Measurements from ENCODE around the gene CLEC16A. TPM values are rescaled to one million over a fixed set of nuclear protein-coding genes. Genes with fewer than 3 reads are reported as not detected.

The CLEC16A gene
- total and polyA plus RNA-seq, 5 donors from 2014 or later, result 11.8 to 38.9 (median 12.3) TPM

DNA sequence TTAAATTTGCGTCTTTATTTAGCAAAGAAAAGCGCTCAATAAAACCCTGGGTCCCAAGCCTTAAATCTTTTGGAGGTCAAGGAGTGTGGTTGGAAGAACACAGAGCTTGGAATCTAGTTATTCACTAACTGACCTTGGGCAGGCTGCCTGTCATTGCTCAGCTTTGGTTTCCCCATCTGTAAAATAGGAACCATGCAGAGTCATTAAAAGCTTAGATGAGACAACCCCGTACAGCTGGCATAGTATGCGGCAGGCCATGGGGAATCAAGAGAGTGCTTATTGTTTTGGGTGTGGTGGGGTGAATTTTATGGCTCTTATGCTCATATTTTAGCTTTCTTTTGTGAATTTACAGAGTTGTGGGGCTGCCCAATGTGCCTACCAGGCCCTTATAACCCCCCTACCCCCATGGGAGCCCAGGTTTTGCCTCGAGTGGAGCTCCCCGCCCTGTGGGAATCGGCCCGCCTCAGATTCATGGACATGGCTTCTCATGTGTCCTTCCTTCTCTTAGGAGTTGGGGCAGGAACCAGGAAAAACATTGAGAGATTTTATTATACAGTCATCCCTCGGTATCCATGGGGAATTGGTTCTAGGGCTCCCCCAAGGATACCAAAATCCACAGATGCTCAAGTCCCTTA is 113.5 kb downstream of the CLEC16A start:
- Mint-ChIP-seq H3K27ac (no peak overlapping the region), H3K4me1 (peaks cover 0 to 18% (median 10%) of the 10 kb centered on the region in 4 donors), H3K36me3 (peaks cover 30% of the 10 kb centered on the region), H3K4me3 (no peak overlapping the region), H3K27me3 (no peaks in the 10 kb centered on the region), H3K9me3 (no peaks in the 10 kb centered on the region)
- ATAC-seq (ENCODE audit: low read depth in 2 of 2) (no peak), DNase-seq (no peak)
- Histone ChIP-seq H3K36me3 (ENCODE audit: control insufficient read depth, insufficient read depth, low read length) (peaks cover 22% of the 10 kb centered on the region), H3K9me3 (ENCODE audit: control insufficient read depth in 2 of 2, low read length in 2 of 2) (no peaks in the 10 kb centered on the region), H3K4me3 (ENCODE audit: low read depth, low read length) (no peak overlapping the region), H3K4me1 (ENCODE audit: control insufficient read depth, insufficient read depth, low read length, poor library complexity, severe bottlenecking) (no peaks in the 10 kb centered on the region), H3K27me3 (ENCODE audit: control insufficient read depth, insufficient read depth, low read length) (no peaks in the 10 kb centered on the region), H3K27ac (ENCODE audit: insufficient read depth, low read length, poor library complexity, severe bottlenecking) (no peak overlapping the region)

DNA sequence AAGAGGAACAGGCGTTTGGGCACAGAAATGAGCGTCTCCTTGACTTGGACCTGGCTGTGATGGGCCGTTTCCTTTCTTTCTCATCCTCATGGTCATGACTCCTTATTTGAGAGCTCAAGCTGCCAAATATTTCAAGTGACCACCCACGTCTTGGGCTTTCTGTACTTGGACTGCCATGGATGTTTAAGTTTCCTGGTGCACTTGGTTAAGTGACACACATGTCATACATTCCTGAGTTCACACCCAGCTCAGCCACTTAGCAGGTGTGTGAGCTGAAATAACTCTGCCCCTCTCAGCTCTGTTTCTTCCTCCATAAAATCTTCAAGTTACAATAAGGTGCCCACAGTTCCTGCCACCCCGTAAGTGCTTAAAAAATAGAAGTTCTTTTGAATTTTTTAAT is 114.5 kb downstream of the CLEC16A start:
- no peak for DNase-seq
- H3K27me3 Mint-ChIP-seq, result no peaks in the 10 kb centered on the region
- Histone ChIP-seq H3K9me3 (ENCODE audit: control insufficient read depth in 2 of 2, low read length in 2 of 2) (no peaks in the 10 kb centered on the region), H3K27me3 (ENCODE audit: control insufficient read depth, insufficient read depth, low read length) (no peaks in the 10 kb centered on the region), H3K4me1 (ENCODE audit: control insufficient read depth, insufficient read depth, low read length, poor library complexity, severe bottlenecking) (no peaks in the 10 kb centered on the region), H3K4me3 (ENCODE audit: low read depth, low read length) (no peak overlapping the region), H3K27ac (ENCODE audit: insufficient read depth, low read length, poor library complexity, severe bottlenecking) (no peak overlapping the region), H3K36me3 (ENCODE audit: control insufficient read depth, insufficient read depth, low read length) (peaks cover 27% of the 10 kb centered on the region)
- no peak for ATAC-seq (ENCODE audit: low read depth in 2 of 2)
- peaks cover 0 to 13% (median 5%) of the 10 kb centered on the region in 4 donors for H3K4me1 Mint-ChIP-seq
- peaks cover 30% of the 10 kb centered on the region for H3K36me3 Mint-ChIP-seq
- no peaks in the 10 kb centered on the region for H3K9me3 Mint-ChIP-seq
- H3K27ac Mint-ChIP-seq, result no peak overlapping the region
- no peak overlapping the region for H3K4me3 Mint-ChIP-seq

DNA sequence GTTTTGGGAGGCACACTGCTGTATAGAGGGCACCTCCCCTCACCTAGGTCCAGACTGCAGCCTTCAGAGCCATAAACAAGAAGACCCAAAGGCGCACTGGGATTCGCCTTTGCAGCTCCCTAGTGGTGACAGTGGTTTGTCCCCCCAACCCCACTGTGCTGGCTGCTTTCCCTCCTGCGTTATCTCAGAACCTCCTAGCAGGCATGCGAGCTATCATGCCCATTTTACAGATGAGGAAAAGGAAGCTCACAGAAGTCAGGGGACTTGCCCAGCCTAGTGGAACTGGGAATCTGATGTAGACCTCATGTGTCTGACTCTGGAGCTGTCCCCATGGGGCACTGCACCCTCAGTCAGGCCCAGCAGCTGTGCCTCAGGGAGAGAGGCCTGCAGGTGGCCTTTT is 115.2 kb downstream of the CLEC16A start:
- Mint-ChIP-seq H3K36me3 (peaks cover 30% of the 10 kb centered on the region), H3K27me3 (no peaks in the 10 kb centered on the region), H3K4me1 (peaks cover 0 to 9% (median 2%) of the 10 kb centered on the region in 4 donors), H3K27ac (no peak overlapping the region), H3K4me3 (no peak overlapping the region), H3K9me3 (no peaks in the 10 kb centered on the region)
- no peaks in the 10 kb centered on the region for H3K9me3 ChIP-seq (ENCODE audit: control insufficient read depth in 2 of 2, low read length in 2 of 2)
- no peak for ATAC-seq (ENCODE audit: low read depth in 2 of 2)
- peaks cover 27% of the 10 kb centered on the region for H3K36me3 ChIP-seq (ENCODE audit: control insufficient read depth, insufficient read depth, low read length)
- H3K4me3 ChIP-seq (ENCODE audit: low read depth, low read length), result no peak overlapping the region
- H3K4me1 ChIP-seq (ENCODE audit: control insufficient read depth, insufficient read depth, low read length, poor library complexity, severe bottlenecking), result no peaks in the 10 kb centered on the region
- H3K27me3 ChIP-seq (ENCODE audit: control insufficient read depth, insufficient read depth, low read length), result no peaks in the 10 kb centered on the region
- no peak for DNase-seq
- no peak overlapping the region for H3K27ac ChIP-seq (ENCODE audit: insufficient read depth, low read length, poor library complexity, severe bottlenecking)

DNA sequence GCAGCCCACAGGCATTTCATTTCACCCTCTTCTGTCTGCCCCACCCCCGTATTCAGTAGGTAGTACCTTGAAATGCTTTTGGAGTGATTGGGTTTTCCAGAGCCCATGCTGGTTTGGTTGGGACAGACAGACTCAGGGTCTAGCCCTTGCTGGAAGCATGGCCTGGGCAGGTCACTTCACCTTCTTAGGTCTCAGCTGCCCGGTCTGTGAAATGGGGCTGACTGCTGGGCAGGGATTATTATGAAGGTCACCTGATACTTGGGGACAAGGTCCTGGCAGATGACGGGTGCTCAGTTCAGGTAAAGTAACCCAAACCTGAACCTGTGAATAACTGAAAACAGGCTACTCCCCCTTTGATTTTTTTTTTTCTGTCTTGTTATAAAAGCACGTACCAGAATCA is 116.0 kb downstream of the CLEC16A start:
- Mint-ChIP-seq H3K4me1 (peaks cover 0 to 5% (median 2%) of the 10 kb centered on the region in 4 donors), H3K27ac (no peak overlapping the region), H3K36me3 (peaks cover 32% of the 10 kb centered on the region), H3K4me3 (no peak overlapping the region), H3K27me3 (no peaks in the 10 kb centered on the region), H3K9me3 (no peaks in the 10 kb centered on the region)
- H3K4me3 ChIP-seq (ENCODE audit: low read depth, low read length), result no peak overlapping the region
- ATAC-seq (ENCODE audit: low read depth in 2 of 2) (no peak), DNase-seq (no peak)
- no peak overlapping the region for H3K27ac ChIP-seq (ENCODE audit: insufficient read depth, low read length, poor library complexity, severe bottlenecking)
- peaks cover 31% of the 10 kb centered on the region for H3K36me3 ChIP-seq (ENCODE audit: control insufficient read depth, insufficient read depth, low read length)
- H3K9me3 ChIP-seq (ENCODE audit: control insufficient read depth in 2 of 2, low read length in 2 of 2), result no peaks in the 10 kb centered on the region
- H3K4me1 ChIP-seq (ENCODE audit: control insufficient read depth, insufficient read depth, low read length, poor library complexity, severe bottlenecking), result no peaks in the 10 kb centered on the region
- H3K27me3 ChIP-seq (ENCODE audit: control insufficient read depth, insufficient read depth, low read length), result no peaks in the 10 kb centered on the region

DNA sequence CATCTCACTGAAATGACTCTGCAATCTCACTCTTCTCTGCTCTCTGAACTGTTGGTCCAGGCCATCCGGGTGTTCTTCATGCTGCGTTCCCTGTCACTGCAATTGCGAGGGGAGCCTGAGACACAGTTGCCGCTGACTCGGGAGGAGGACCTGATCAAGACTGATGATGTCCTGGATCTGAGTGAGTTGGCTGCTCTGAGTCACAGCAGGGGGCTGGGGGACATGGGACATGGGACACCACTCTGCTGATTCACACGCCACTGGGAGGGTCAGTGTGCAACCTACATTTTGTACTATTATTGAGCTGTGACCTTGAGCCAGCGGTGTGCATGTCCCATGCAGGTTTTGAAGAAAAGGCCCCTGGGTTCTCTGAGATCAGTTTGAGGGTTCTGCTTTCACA is 116.5 kb downstream of the CLEC16A start:
- Mint-ChIP-seq H3K4me3 (no peak overlapping the region), H3K27ac (no peak overlapping the region), H3K4me1 (peaks cover 0 to 5% (median 2%) of the 10 kb centered on the region in 4 donors), H3K9me3 (no peaks in the 10 kb centered on the region), H3K36me3 (peaks cover 32% of the 10 kb centered on the region), H3K27me3 (no peaks in the 10 kb centered on the region)
- DNase-seq, result no peak
- Histone ChIP-seq H3K27me3 (ENCODE audit: control insufficient read depth, insufficient read depth, low read length) (no peaks in the 10 kb centered on the region), H3K27ac (ENCODE audit: insufficient read depth, low read length, poor library complexity, severe bottlenecking) (no peak overlapping the region), H3K4me3 (ENCODE audit: low read depth, low read length) (no peak overlapping the region), H3K4me1 (ENCODE audit: control insufficient read depth, insufficient read depth, low read length, poor library complexity, severe bottlenecking) (no peaks in the 10 kb centered on the region), H3K36me3 (ENCODE audit: control insufficient read depth, insufficient read depth, low read length) (peaks cover 32% of the 10 kb centered on the region), H3K9me3 (ENCODE audit: control insufficient read depth in 2 of 2, low read length in 2 of 2) (no peaks in the 10 kb centered on the region)
- ATAC-seq (ENCODE audit: low read depth in 2 of 2), result no peak

DNA sequence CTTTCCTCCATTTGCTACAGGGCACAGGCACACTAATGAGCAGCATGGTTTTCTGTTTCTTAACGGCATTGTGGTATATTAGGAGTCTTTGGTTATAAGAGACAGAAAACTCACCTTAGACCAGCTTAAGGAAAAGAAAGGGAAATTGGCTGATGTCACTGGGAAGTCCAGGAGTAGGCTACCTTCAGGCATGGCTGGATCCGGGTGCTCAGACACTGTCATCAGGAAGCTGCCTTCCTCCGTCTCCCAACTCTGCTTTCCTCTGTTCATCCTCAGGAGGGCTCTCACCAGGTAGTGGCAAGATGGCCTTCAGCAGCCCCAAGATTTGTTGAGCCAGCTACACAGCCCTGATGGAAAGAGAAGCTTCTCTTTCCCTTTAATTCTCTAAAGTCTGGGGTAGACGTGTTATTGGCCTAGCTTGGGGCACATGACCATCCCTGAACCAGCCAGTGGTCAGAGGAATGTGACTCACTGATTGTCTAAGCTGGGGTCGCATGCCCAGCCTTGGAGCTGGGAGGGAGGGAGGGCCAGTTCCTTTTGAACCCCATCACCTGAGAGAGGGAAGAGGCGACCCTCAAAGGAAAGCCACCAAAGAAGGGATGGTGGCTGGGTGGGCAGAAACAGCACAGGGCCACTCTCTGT is 117.4 kb downstream of the CLEC16A start:
- no peak overlapping the region for H3K27ac Mint-ChIP-seq
- ATAC-seq (ENCODE audit: low read depth in 2 of 2) (no peak), DNase-seq (no peak)
- H3K36me3 Mint-ChIP-seq, result peaks cover 26% of the 10 kb centered on the region
- peaks cover 0 to 5% (median under 1%) of the 10 kb centered on the region in 4 donors for H3K4me1 Mint-ChIP-seq
- no peaks in the 10 kb centered on the region for H3K27me3 ChIP-seq (ENCODE audit: control insufficient read depth, insufficient read depth, low read length)
- H3K27ac ChIP-seq (ENCODE audit: insufficient read depth, low read length, poor library complexity, severe bottlenecking), result no peak overlapping the region
- H3K9me3 ChIP-seq (ENCODE audit: control insufficient read depth in 2 of 2, low read length in 2 of 2), result no peaks in the 10 kb centered on the region
- H3K4me3 Mint-ChIP-seq, result no peak overlapping the region
- no peaks in the 10 kb centered on the region for H3K27me3 Mint-ChIP-seq
- no peaks in the 10 kb centered on the region for H3K9me3 Mint-ChIP-seq
- H3K36me3 ChIP-seq (ENCODE audit: control insufficient read depth, insufficient read depth, low read length), result peaks cover 37% of the 10 kb centered on the region
- H3K4me1 ChIP-seq (ENCODE audit: control insufficient read depth, insufficient read depth, low read length, poor library complexity, severe bottlenecking), result no peaks in the 10 kb centered on the region
- H3K4me3 ChIP-seq (ENCODE audit: low read depth, low read length), result no peak overlapping the region

DNA sequence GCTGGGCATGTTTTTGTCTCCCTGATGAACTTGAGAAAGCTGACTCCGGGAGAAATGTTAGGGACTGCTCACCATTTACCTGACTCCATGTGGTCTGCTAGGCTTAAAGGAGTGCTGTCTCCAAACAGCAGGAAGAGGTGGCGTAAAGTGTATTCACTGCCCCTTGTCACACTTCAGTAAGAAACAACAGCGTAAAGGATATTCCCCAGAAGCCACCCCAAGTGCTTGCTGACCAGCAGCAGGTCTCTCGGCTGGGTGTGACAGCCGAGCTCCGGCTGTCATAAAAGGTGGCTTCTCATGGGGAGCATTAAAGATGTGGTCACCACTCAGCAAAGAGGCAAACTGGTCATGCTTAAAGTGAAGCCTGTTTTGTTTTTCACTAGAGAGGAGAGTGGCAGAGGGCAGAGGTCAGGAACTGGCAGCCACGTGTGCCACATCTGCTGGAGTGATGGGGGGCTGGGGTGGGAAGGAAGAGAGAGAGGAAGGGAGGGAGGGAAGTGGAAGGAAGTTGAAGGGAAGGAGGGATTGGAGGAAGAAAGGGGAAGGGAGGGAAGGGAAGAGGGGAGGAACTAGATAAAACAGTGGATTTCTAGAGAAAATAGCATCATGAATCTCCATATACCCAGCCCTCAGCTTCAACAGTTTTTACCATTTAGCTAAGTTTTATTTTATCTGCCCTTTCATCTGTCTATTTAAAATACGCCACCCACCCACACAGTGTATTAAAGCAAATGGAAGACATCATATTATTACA is 119.3 kb downstream of the CLEC16A start:
- Mint-ChIP-seq H3K27ac (no peak overlapping the region), H3K36me3 (peaks cover 29% of the 10 kb centered on the region), H3K27me3 (no peaks in the 10 kb centered on the region), H3K4me3 (no peak overlapping the region), H3K9me3 (no peaks in the 10 kb centered on the region), H3K4me1 (peaks cover 0 to 7% (median 0%) of the 10 kb centered on the region in 4 donors)
- Histone ChIP-seq H3K27me3 (ENCODE audit: control insufficient read depth, insufficient read depth, low read length) (no peaks in the 10 kb centered on the region), H3K27ac (ENCODE audit: insufficient read depth, low read length, poor library complexity, severe bottlenecking) (no peak overlapping the region), H3K4me1 (ENCODE audit: control insufficient read depth, insufficient read depth, low read length, poor library complexity, severe bottlenecking) (no peaks in the 10 kb centered on the region), H3K4me3 (ENCODE audit: low read depth, low read length) (no peak overlapping the region), H3K9me3 (ENCODE audit: control insufficient read depth in 2 of 2, low read length in 2 of 2) (no peaks in the 10 kb centered on the region), H3K36me3 (ENCODE audit: control insufficient read depth, insufficient read depth, low read length) (peaks cover 33% of the 10 kb centered on the region)
- ATAC-seq (ENCODE audit: low read depth in 2 of 2), result no peak
- no peak for DNase-seq
